ENCODE results near the gene C16orf90.
"Not testable (repeated sequence)": the region's sequence is repeated elsewhere in the genome, so short reads cannot be mapped to it uniquely, and the experiment has no call there.

Gene C16orf90

DNA sequence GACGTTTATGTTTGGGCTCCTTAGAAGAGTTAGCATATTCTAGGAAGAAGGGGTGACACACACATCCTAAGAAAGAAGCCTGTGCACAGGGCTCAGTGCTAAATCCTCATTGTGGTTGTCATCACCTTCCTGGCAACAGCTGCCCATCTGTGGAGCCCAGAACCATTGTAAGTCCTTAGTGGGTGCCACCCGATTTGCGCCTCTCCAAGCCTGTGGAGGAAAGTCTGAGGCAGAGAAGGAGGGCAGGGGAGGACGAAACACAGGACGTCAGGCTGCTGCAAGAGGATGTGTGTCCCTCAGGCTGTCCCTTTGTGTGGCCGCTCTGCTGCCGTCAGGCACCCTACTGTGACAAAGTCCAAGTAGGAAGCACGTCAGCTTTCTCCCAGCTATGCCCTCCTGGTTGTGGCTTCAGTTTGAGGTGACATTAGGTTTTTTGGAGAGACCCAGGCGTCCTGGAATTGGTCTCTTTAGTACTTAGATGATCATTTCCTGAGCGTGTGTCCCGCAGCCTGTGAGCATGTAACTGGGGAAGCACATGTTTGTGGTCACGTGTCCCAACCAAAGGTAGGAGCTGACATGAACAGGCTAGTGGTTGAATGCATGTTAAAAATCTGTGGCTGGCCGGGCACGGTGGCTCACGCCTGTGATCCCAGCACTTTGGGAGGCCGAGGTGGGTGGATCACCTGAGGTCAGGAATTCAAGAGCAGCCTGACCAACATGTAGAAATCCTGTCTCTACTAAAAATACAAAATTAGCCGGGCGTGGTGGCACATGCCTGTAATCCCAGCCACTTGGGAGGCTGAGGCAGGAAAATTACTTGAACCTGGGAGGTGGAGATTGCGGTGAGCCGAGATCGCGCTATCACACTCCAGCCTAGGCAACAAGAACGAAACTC is 16.2 kb upstream of the C16orf90 start:
- DNase-seq = no peak

GRCh38 chr16:3510416-3510815 is 15.1 kb upstream of the C16orf90 start:
- DNase-seq = no peak

DNA sequence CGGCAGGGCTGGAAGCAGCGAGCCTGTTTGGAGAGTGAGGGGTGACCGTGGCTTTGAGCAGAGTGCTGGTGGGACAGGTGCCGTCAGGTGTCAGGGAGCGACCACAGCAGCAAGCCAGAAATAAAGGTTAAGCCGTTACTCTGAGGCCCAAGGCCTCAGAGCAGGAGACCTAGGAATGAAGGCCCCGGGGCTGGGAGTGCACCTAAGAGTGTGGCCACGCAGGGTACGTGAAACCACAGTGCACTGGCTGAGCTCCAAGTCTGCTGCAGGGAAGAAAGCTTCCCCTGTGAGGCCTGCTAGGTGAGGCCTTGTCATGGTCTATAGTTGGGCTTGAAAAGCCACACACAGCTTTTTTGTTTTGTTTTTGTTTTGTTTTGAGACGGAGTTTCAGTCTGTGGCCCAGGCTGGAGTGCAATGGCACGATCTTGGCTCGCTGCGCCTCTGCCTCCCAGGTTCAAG is 14.2 kb upstream of the C16orf90 start:
- peak; percentile 64 for DNase-seq

DNA sequence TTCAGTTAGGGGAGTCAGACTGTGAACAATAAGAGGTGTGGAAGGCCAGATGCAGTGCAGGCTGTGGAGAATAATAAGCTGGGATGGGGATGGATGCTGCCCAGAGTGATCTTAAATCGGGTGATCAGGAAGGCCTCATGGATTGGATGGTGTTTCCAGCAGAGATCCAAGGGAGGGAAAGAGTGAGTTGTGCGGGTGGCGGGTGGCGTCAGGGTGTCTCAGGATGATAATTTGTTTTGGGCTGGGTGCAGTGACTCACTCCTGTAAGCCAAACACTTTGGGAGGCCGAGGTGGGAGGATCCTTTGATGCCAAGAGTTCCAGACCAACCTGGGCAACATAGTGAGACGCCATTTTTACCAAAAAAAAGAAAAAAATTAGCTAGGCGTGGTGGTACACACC is 13.4 kb upstream of the C16orf90 start:
- no peak for DNase-seq

- DNase-seq = peak; percentile 7
Observed at GRCh38 chr16:3503523-3503922, 8.2 kb upstream of the C16orf90 start.

DNA sequence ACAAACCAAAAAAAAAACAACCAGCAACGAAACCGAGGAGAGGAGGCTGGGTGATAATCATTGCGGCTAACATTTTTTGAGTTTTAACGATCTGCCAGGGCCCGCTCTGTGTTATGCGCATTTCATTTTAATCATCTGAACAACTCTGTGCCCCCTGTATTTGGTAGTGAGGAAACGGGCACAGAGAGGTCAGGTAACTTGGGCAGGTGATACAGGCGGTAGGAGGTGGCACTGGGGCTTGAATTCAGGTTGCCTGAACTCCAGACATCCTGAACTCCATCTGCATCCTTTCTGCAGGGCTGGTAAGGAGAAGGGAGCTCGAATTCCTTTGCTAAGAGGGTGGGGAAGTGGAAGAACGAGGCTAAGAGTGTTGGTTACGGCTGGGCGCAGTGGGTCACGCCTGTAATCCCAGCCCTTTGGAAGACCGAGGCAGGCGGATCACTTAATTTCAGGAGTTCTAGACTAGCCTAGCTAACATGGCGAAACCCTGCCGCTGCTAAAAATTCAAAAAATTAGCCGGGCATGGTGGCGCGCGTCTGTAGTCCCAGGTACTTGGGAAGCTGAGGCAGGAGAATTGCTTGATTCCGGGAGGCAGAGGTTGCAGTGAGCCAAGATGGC is 6.6 kb upstream of the C16orf90 start:
- DNase-seq = no peak

DNA sequence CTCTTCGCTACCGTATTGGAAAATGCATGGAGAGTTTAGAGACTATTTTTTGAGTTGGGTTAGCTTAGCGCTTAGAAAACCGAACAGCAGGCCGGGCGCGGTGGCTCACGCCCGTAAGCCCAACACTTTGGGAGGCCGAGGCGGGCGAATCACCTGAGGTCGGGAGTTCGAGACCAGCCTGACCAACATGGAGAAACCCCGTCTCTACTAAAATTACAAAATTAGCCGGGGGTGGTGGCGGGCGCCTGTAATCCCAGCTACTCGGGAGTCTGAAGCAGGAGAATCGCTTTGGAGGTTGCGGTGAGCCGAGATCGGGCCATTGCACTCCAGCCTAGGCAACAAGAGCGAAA is 6.1 kb upstream of the C16orf90 start:
- DNase-seq = not testable (repeated sequence)

DNA sequence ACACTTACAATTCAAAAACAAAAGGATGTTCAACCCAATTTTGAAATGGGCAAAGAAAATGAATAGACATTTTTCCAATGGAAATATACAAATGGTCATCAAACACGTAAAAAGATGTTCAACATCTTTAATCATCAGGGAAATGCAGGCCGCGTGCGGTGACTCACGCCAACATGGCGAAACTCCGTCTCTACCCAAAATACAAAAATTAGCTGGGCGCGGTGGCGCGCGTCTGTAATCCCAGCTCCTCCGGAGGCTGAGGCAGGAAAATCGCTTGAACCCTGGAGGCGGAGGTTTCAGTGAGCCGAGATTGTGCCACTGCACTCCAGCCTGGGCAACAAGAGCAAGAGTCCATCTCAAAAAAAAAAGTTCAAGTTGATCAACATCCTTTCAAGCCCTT is 3.7 kb upstream of the C16orf90 start:
- DNase-seq = no peak

DNA sequence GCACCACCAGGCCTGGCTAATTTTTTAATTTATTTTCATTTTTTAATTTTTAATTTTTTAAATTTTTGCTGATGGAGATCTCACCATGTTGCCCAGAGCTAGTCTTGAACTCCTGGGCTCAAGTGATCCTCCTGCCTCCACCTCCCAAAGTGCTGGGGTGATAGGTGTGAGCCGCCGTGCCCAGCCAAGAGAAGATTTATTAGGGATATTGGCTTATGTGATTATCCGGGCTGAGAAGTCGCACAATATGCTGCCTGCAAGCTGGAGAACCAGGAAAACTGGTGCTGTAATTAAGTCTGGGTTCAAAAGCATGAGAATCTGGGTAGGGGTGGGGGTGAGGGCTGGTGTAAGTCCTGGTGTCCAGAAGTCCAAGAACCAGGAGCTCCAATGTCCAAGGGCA is 2.5 kb upstream of the C16orf90 start:
- DNase-seq = no peak

DNA sequence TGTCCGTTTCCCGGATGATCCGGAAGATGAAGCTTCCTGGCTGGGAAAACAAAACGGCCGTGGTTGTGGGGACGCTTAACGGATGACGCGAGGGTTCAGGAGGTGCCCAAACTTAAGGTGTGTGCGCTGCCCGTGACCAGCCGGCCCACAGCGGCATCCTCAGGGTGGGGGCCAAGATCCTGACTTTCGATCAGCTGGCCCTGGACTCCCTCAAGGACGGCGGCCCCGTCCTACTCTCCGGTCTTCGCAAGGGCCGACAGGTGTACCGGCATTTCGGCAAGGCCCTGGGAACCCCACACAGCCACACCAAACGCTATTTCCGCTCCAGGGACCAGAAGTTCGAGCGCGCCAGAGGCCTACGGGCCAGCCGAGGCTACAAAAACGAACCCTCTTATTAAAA is 1.1 kb upstream of the C16orf90 start:
- DNase-seq = no peak

DNA sequence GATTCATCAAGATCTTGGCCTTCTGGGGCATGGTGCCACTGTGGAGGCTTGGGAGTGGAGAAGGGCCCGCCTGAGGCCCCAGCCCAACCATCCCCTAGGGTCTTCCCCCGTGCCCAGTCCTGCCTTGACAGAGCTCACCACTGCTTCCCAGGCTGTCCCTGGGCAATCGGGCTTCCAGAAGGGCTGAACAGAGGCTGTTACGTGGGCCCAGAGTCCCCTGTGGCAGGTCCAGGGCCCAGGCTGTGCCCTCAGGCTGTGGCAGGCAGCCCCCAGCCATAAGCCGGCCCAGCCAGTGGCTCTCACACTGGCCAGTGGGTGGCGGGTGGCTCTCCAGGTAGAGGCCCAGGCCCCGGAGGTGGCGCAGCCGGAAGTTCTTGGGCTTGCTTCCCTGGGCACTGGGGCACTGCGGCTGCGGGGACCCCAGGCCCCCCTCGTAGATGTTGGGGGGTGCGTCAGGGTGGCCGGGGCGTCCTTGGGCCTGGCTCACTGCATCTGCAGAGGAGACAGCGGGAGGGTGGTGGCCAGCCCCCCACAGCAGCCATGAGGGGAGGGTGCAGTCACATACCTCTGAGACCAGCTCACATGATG is 809 bp downstream of the C16orf90 start:
- no peak for DNase-seq

GRCh38 chr16:3492356-3492755 is 2.9 kb downstream of the C16orf90 start:
- DNase-seq = no peak

GRCh38 chr16:3490911-3491629 is 4.2 kb downstream of the C16orf90 start:
- DNase-seq = no peak

GRCh38 chr16:3488801-3489200 is 6.5 kb downstream of the C16orf90 start:
- DNase-seq = no peak

DNA sequence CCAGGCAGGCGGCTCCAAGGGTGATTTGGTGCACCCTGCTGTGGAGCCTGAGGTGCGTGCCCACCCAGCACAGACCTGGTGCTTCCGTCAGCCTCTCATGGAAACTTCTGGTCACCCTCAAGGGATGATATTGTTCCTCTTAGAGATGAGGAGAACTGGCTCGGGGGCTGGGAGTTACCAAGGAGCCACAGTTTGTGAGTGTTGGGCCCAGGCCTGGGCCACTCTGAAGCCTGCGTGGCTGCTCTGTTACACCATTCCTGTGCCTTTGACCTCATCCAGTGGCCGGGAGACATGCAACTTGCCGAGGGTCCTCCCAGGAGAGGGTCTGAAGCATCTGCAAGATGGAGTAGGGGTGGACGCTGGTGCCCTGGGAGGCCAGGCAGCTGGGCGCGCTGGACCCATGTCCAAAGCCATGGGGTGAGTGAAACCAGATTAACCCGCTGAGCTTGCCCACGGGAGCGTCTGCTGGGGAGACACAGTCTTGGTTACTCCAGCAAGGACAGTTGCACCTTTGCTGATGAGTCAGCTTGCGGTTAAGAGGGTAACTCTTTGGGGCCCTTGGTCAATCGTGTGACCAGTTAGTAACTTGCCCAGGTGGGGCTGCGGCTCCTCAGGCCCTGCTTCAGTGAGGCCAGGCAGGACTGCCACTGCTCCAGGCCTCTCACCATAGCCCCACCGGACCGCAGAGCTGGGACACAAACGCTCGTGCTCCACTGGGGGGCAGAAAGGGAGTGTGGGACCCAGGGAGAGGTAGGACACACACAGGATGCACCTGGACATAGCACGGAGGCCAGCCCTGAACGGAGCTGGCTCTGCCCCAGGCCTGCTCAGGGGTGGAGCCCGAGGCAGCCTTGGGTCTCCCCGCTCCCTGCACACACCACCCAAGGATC is 7.5 kb downstream of the C16orf90 start:
- no peak for DNase-seq

GRCh38 chr16:3486506-3487215 is 8.6 kb downstream of the C16orf90 start:
- DNase-seq = no peak

DNA sequence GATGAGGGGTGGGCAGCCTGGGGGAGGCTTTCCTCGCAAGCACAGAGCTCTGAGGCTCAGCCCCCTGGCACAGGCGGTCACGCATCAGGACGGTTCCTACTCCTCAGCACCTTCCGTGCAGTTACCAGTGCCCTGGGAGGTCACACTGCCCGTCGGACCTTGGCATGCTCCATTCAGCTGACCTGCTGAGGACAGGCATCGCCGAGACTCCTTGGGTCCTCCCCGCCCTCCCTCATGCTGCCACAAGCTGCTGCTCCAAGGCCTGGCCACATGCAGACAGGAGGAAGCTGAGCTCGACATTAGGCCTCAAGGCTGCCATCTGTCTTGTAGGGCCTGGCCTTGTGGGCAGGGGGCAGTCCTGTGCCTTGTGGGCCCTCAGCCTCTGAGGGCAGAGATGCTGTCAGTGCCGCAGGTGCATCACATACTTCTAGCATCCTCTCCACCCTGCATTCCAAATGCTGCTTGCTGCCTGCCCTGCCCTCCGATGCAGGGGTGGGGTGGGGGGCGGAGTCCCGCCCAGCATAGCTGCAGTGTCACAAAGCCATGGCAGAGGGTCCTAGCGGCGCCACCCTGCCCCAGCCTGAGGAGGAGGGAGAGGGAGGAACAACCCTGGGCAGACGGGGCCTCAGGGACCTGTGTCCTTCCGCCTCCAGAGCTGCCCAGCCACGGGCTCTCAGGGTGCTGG is 9.3 kb downstream of the C16orf90 start:
- no peak for DNase-seq

DNA sequence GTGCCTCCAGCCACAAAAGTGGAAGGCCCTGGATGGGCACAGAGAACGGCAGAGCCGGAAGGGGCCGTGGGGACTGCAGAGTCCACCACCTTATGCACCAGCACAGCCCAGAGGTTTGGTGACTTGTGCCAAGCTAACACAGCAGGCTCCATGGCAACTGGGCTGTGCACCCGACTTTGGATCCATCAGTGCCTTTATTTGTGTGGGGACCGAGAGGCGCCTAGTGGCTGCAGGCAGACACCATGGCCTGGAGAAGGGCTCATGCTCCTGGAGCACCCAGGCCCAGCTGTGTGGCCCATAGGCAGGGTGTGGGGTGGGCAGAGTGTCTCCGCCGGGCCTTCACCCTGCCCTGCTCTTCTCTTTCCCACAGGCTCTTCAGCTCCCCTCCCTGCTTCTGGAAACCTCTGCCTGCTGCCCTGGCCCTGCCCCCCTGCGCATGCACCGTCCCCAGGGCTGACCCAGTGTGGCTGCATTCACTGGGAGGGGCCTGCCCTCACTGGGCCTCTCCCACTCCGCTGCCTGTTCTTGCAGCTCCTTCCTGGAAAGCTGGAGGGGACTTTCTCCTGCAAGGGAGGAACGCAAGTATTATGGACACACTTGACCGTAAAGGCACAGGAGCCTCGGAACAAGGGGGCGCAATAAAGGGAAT is 10.1 kb downstream of the C16orf90 start:
- no peak for DNase-seq

GRCh38 chr16:3484318-3485096 is 10.8 kb downstream of the C16orf90 start:
- no peak for DNase-seq
